Tibial artery (tissue), 4 donors: ENCODE measurements around the gene LCE5A.

Experiments used
- DNase-seq, 2 donors: peaks; one replicate each; pipeline ENCODE4 v3.0.0-alpha.2; 2019
- H3K27ac ChIP-seq, 2 donors: fragments of 200-600 bp; sonication (generic) in 1 of 2; 1 replicate in 1 of 2; 2 replicates in 1 of 2; pipeline ENCODE4 v1.5.1; 2018 to 2019; ENCODE audit warnings: mild to moderate bottlenecking in 1 of 2
- H3K27me3 ChIP-seq, 2 donors: fragments of 200-600 bp; sonication (generic) in 1 of 2; one replicate each; pipeline versions ENCODE4 v1.5.1 to v1.6.0; 2016 to 2019
- H3K36me3 ChIP-seq, 3 donors: fragments of 200-600 bp; sonication (generic) in 2 of 3; one replicate each; pipeline ENCODE4 v1.5.1; 2016 to 2019; ENCODE audit warnings: mild to moderate bottlenecking in 2 of 3
- H3K4me1 ChIP-seq, 4 donors: fragments of 200-600 bp; sonication (generic) in 2 of 4; 1 replicate in 3 of 4; 2 replicates in 1 of 4; pipeline ENCODE4 v1.5.1; 2016 to 2019
- H3K4me3 ChIP-seq, 2 donors: fragments of 200-600 bp; sonication (generic) in 1 of 2; 1 replicate in 1 of 2; 2 replicates in 1 of 2; pipeline ENCODE4 v1.5.1; 2018 to 2019; ENCODE audit warnings: mild to moderate bottlenecking in 2 of 2
- H3K9me3 ChIP-seq, 3 donors: fragments of 200-600 bp; sonication (generic) in 1 of 3; one replicate each; pipeline ENCODE4 v1.5.1; 2016 to 2019
- CTCF ChIP-seq, 2 experiments: fragments of 200-600 bp in 1 of 2; fragments of 450-650 bp in 1 of 2; IDR thresholded peaks; one replicate each; pipeline ENCODE4 v1.5.1; 2017 to 2019; ENCODE audit warnings: antibody characterized with exemption in 2 of 2, mild to moderate bottlenecking in 1 of 2, moderate library complexity in 1 of 2
- intact Hi-C: fragments of 100-400 bp; cut with DNase I; formaldehyde crosslinking; loops from one replicate; pipeline ENCODE4 v1.15.0; 2023; ENCODE audit warnings: low total_unique reads

Gene LCE5A

GRCh38 chr1:152516082-152516481, 5.5 kb downstream of the LCE5A start:
- intact Hi-C loops: no loop called here
- Histone ChIP-seq H3K4me3 (no peak overlapping the region), H3K27me3 (peaks cover 0 to 50% of the 10 kb centered on the region in 2 donors), H3K36me3 (no peaks in the 10 kb centered on the region), H3K9me3 (no peaks in the 10 kb centered on the region), H3K27ac (no peak overlapping the region), H3K4me1 (peaks cover 0 to 9% (median 6%) of the 10 kb centered on the region in 4 donors)
- TF ChIP-seq CTCF (IDR thresholded peaks at IDR 0.05): no peak
- DNase-seq: no peak

GRCh38 chr1:152517237-152517811, 6.7 kb downstream of the LCE5A start:
- intact Hi-C loops: no loop called here
- Histone ChIP-seq H3K36me3 (no peaks in the 10 kb centered on the region), H3K27ac (no peak overlapping the region), H3K4me3 (no peak overlapping the region), H3K27me3 (peaks cover 0 to 41% of the 10 kb centered on the region in 2 donors), H3K4me1 (peaks cover 0 to 9% (median 6%) of the 10 kb centered on the region in 4 donors), H3K9me3 (no peaks in the 10 kb centered on the region)
- TF ChIP-seq CTCF (IDR thresholded peaks at IDR 0.05): no peak
- DNase-seq: no peak

GRCh38 chr1:152519851-152520250, 9.2 kb downstream of the LCE5A start:
- Histone ChIP-seq H3K4me3 (no peak overlapping the region), H3K4me1 (peaks cover 0 to 9% (median 6%) of the 10 kb centered on the region in 4 donors), H3K36me3 (no peaks in the 10 kb centered on the region), H3K9me3 (peaks cover 0 to 4% (median 3%) of the 10 kb centered on the region in 3 donors), H3K27ac (no peak overlapping the region), H3K27me3 (peaks cover 0 to 23% of the 10 kb centered on the region in 2 donors)
- intact Hi-C loops: no loop called here
- no peak for DNase-seq
- TF ChIP-seq CTCF (IDR thresholded peaks at IDR 0.05): no peak

- intact Hi-C loops: no loop called here
- DNase-seq: no peak
- H3K4me1 ChIP-seq: peaks cover 0 to 2% (median under 1%) of the 10 kb centered on the region in 4 donors
- no peak overlapping the region for H3K27ac ChIP-seq
- H3K36me3 ChIP-seq: no peaks in the 10 kb centered on the region
- H3K9me3 ChIP-seq: peaks cover 0 to 4% (median 3%) of the 10 kb centered on the region in 3 donors
- no peak for TF ChIP-seq CTCF (IDR thresholded peaks at IDR 0.05)
- no peak overlapping the region for H3K4me3 ChIP-seq
- peaks cover 0 to 15% of the 10 kb centered on the region in 2 donors for H3K27me3 ChIP-seq
Measured at GRCh38 chr1:152520561-152521090, 10.0 kb downstream of the LCE5A start.

- Histone ChIP-seq H3K9me3 (peaks cover 0 to 6% (median 4%) of the 10 kb centered on the region in 3 donors), H3K27ac (no peak overlapping the region), H3K27me3 (no peaks in the 10 kb centered on the region), H3K4me3 (no peak overlapping the region), H3K36me3 (no peaks in the 10 kb centered on the region), H3K4me1 (no peaks in the 10 kb centered on the region)
- no peak for TF ChIP-seq CTCF (IDR thresholded peaks at IDR 0.05)
- no peak for DNase-seq
- intact Hi-C loops: no loop called here
Measured at GRCh38 chr1:152525080-152525641, 14.6 kb downstream of the LCE5A start.
